Measurements from ENCODE around the gene FXYD5.

The FXYD5 gene

DNA sequence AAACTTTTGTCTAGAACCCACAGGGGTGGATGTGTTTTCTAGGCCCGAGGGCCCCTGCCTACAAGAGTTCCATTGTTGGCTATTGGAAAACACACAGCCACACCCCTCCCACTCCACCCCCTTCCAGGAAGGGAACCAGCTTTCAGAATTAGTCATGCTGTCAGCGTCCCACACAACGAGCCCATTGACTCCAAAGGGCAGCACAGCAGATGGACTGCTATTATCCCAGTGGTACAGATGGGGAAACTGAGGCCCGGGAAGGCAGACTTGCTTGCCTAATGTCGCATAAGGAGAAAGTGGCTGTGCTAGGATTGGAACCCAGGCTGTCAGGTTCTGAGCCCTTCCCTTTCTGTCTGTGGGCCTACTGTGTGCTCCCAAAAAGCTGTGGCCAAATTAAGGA, 47.0 kb upstream of the FXYD5 start:
- ATAC-seq = no peak
- TF ChIP-seq OSR1 (CRISPR knock-in tag; IDR thresholded peaks at IDR 0.05) = no peak
- TF ChIP-seq ZNF8 (CRISPR knock-in tag; IDR thresholded peaks at IDR 0.05) = no peak
- TF ChIP-seq ARNTL (CRISPR knock-in tag; IDR thresholded peaks at IDR 0.05; ENCODE audit: borderline replicate concordance, low read depth) = no peak
- TF ChIP-seq ESRRG (CRISPR knock-in tag; IDR thresholded peaks at IDR 0.05) = no peak
- no peak for TF ChIP-seq SNAI2 (CRISPR knock-in tag; IDR thresholded peaks at IDR 0.05)
- TF ChIP-seq BACH2 (CRISPR knock-in tag; IDR thresholded peaks at IDR 0.05; ENCODE audit: borderline replicate concordance) = no peak
- TF ChIP-seq, protein P1, sequence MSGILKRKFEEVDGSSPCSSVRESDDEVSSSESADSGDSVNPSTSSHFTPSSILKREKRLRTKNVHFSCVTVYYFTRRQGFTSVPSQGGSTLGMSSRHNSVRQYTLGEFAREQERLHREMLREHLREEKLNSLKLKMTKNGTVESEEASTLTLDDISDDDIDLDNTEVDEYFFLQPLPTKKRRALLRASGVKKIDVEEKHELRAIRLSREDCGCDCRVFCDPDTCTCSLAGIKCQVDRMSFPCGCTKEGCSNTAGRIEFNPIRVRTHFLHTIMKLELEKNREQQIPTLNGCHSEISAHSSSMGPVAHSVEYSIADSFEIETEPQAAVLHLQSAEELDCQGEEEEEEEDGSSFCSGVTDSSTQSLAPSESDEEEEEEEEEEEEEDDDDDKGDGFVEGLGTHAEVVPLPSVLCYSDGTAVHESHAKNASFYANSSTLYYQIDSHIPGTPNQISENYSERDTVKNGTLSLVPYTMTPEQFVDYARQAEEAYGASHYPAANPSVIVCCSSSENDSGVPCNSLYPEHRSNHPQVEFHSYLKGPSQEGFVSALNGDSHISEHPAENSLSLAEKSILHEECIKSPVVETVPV (CRISPR knock-in tag; IDR thresholded peaks at IDR 0.05) = no peak
- TF ChIP-seq, protein P2, sequence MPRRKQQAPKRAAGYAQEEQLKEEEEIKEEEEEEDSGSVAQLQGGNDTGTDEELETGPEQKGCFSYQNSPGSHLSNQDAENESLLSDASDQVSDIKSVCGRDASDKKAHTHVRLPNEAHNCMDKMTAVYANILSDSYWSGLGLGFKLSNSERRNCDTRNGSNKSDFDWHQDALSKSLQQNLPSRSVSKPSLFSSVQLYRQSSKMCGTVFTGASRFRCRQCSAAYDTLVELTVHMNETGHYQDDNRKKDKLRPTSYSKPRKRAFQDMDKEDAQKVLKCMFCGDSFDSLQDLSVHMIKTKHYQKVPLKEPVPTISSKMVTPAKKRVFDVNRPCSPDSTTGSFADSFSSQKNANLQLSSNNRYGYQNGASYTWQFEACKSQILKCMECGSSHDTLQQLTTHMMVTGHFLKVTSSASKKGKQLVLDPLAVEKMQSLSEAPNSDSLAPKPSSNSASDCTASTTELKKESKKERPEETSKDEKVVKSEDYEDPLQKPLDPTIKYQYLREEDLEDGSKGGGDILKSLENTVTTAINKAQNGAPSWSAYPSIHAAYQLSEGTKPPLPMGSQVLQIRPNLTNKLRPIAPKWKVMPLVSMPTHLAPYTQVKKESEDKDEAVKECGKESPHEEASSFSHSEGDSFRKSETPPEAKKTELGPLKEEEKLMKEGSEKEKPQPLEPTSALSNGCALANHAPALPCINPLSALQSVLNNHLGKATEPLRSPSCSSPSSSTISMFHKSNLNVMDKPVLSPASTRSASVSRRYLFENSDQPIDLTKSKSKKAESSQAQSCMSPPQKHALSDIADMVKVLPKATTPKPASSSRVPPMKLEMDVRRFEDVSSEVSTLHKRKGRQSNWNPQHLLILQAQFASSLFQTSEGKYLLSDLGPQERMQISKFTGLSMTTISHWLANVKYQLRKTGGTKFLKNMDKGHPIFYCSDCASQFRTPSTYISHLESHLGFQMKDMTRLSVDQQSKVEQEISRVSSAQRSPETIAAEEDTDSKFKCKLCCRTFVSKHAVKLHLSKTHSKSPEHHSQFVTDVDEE (CRISPR knock-in tag; IDR thresholded peaks at IDR 0.05) = no peak
- no peak for TF ChIP-seq ZFP3 (CRISPR knock-in tag; IDR thresholded peaks at IDR 0.05)
- TF ChIP-seq, protein P3, sequence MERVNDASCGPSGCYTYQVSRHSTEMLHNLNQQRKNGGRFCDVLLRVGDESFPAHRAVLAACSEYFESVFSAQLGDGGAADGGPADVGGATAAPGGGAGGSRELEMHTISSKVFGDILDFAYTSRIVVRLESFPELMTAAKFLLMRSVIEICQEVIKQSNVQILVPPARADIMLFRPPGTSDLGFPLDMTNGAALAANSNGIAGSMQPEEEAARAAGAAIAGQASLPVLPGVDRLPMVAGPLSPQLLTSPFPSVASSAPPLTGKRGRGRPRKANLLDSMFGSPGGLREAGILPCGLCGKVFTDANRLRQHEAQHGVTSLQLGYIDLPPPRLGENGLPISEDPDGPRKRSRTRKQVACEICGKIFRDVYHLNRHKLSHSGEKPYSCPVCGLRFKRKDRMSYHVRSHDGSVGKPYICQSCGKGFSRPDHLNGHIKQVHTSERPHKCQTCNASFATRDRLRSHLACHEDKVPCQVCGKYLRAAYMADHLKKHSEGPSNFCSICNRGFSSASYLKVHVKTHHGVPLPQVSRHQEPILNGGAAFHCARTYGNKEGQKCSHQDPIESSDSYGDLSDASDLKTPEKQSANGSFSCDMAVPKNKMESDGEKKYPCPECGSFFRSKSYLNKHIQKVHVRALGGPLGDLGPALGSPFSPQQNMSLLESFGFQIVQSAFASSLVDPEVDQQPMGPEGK (CRISPR knock-in tag; IDR thresholded peaks at IDR 0.05; ENCODE audit: borderline replicate concordance) = no peak
- no peak for TF ChIP-seq ZNF70 (CRISPR knock-in tag; IDR thresholded peaks at IDR 0.05)

DNA sequence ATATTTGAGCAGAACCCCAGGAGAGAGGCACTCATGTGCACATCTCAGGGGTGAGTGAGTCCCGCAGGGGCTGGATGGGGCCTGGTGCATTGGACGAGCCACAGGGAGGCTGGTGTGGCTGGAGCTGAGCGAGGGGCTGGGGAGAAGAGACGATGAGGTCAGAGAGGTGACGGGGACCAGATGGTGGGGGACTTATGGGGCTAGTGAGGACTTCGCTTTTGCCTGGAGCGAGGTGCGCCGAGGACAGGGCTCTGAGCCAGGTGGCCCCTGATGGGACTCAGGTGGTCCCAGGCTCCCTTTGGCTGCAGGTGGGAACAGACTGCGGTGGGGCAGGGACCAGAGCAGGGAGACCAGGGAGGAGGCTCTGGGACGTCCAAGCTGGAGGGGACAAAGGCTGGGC, 45.8 kb upstream of the FXYD5 start:
- TF ChIP-seq ARNTL (CRISPR knock-in tag; IDR thresholded peaks at IDR 0.05; ENCODE audit: borderline replicate concordance, low read depth) = no peak
- no peak for TF ChIP-seq CSDC2 (CRISPR knock-in tag; IDR thresholded peaks at IDR 0.05)
- TF ChIP-seq TOX (CRISPR knock-in tag; IDR thresholded peaks at IDR 0.05; ENCODE audit: borderline replicate concordance) = no peak
- no peak for TF ChIP-seq OSR1 (CRISPR knock-in tag; IDR thresholded peaks at IDR 0.05)
- no peak for TF ChIP-seq ZFP30 (CRISPR knock-in tag; IDR thresholded peaks at IDR 0.05)
- no peak for TF ChIP-seq RARB (CRISPR knock-in tag; IDR thresholded peaks at IDR 0.05)
- TF ChIP-seq GLIS3 (CRISPR knock-in tag; IDR thresholded peaks at IDR 0.05) = no peak
- TF ChIP-seq, protein P1 (CRISPR knock-in tag; IDR thresholded peaks at IDR 0.05) = no peak
- TF ChIP-seq PPARA (CRISPR knock-in tag; IDR thresholded peaks at IDR 0.05; ENCODE audit: borderline replicate concordance) = no peak
- no peak for TF ChIP-seq ZNF70 (CRISPR knock-in tag; IDR thresholded peaks at IDR 0.05)
- TF ChIP-seq ZNF8 (CRISPR knock-in tag; IDR thresholded peaks at IDR 0.05) = no peak
- TF ChIP-seq BACH2 (CRISPR knock-in tag; IDR thresholded peaks at IDR 0.05; ENCODE audit: borderline replicate concordance) = no peak
- TF ChIP-seq ZNF565 (CRISPR knock-in tag; conservative IDR thresholded peaks at IDR 0.05; ENCODE audit: low read depth) = no peak
- TF ChIP-seq ESRRG (CRISPR knock-in tag; IDR thresholded peaks at IDR 0.05) = no peak
- no peak for TF ChIP-seq ZC3H10 (CRISPR knock-in tag; IDR thresholded peaks at IDR 0.05)
- ATAC-seq = no peak

DNA sequence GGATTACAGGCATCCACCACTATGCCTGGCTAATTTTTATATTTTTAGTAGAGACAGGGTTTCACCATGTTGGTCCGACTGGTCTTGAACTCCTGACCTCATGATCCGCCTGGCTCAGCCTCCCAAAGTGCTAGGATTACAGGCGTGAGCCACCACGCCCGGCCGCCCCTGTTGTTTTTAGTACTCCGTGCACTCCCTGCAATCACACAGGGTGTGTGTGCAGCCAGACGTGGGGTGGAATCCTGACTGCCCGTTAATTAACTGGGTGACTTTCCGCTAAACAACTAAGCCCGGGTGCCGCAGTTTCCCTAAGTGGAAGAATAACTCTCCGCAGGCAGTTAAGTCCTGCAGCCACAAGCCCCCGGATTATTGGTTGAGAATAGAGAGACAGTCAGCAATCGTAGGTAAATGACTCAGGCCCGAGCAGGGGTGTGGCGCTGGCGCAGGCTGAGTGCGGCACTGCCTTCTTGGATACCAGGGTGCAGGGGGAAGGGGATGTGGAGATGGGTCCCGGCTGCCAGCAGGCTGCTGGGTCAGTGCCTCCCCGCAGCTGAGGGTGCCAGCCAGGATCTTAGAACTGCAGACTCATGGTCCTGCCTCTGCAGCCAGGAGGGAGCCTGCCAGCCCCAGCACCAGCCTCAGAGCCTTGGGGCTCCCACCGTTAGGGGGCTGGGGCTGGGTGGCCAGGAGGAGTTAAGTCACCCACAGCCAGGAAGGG, 45.0 kb upstream of the FXYD5 start:
- ATAC-seq = peak; percentile 30; the same call in 2 of the 3 replicates
- no peak for TF ChIP-seq ESRRG (CRISPR knock-in tag; IDR thresholded peaks at IDR 0.05)
- no peak for TF ChIP-seq ISL1 (CRISPR knock-in tag; IDR thresholded peaks at IDR 0.05)
- TF ChIP-seq ZFP30 (CRISPR knock-in tag; IDR thresholded peaks at IDR 0.05) = no peak
- TF ChIP-seq, protein P4, sequence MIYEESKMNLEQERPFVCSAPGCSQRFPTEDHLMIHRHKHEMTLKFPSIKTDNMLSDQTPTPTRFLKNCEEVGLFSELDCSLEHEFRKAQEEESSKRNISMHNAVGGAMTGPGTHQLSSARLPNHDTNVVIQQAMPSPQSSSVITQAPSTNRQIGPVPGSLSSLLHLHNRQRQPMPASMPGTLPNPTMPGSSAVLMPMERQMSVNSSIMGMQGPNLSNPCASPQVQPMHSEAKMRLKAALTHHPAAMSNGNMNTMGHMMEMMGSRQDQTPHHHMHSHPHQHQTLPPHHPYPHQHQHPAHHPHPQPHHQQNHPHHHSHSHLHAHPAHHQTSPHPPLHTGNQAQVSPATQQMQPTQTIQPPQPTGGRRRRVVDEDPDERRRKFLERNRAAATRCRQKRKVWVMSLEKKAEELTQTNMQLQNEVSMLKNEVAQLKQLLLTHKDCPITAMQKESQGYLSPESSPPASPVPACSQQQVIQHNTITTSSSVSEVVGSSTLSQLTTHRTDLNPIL (CRISPR knock-in tag; IDR thresholded peaks at IDR 0.05; ENCODE audit: low read depth) = no peak
- TF ChIP-seq ZNF8 (CRISPR knock-in tag; IDR thresholded peaks at IDR 0.05) = no peak
- no peak for TF ChIP-seq TOX (CRISPR knock-in tag; IDR thresholded peaks at IDR 0.05; ENCODE audit: borderline replicate concordance)
- no peak for TF ChIP-seq SNAI2 (CRISPR knock-in tag; IDR thresholded peaks at IDR 0.05)
- TF ChIP-seq ZNF565 (CRISPR knock-in tag; conservative IDR thresholded peaks at IDR 0.05; ENCODE audit: low read depth) = no peak
- no peak for TF ChIP-seq RARB (CRISPR knock-in tag; IDR thresholded peaks at IDR 0.05)
- TF ChIP-seq ZNF70 (CRISPR knock-in tag; IDR thresholded peaks at IDR 0.05) = no peak
- TF ChIP-seq, protein P3 (CRISPR knock-in tag; IDR thresholded peaks at IDR 0.05; ENCODE audit: borderline replicate concordance) = no peak
- TF ChIP-seq CSDC2 (CRISPR knock-in tag; IDR thresholded peaks at IDR 0.05) = no peak
- TF ChIP-seq GLIS3 (CRISPR knock-in tag; IDR thresholded peaks at IDR 0.05) = no peak
- TF ChIP-seq BACH2 (CRISPR knock-in tag; IDR thresholded peaks at IDR 0.05; ENCODE audit: borderline replicate concordance) = no peak
- TF ChIP-seq, protein P5, sequence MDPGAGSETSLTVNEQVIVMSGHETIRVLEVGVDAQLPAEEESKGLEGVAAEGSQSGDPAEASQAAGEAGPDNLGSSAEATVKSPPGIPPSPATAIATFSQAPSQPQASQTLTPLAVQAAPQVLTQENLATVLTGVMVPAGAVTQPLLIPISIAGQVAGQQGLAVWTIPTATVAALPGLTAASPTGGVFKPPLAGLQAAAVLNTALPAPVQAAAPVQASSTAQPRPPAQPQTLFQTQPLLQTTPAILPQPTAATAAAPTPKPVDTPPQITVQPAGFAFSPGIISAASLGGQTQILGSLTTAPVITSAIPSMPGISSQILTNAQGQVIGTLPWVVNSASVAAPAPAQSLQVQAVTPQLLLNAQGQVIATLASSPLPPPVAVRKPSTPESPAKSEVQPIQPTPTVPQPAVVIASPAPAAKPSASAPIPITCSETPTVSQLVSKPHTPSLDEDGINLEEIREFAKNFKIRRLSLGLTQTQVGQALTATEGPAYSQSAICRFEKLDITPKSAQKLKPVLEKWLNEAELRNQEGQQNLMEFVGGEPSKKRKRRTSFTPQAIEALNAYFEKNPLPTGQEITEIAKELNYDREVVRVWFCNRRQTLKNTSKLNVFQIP (CRISPR knock-in tag; IDR thresholded peaks at IDR 0.05; ENCODE audit: borderline replicate concordance, low read depth) = no peak
- no peak for TF ChIP-seq ARNTL (CRISPR knock-in tag; IDR thresholded peaks at IDR 0.05; ENCODE audit: borderline replicate concordance, low read depth)

All from SK-N-SH treated with all-trans-retinoic acid at 6 μM for 48 hours (cell line).